ENCODE measurements around the gene MSRB2.
A peak's percentile ranks its signal among the peaks of the same experiment; 100 is the strongest.
"Not testable (repeated sequence)": the region's sequence is repeated elsewhere in the genome, so short reads cannot be mapped to it uniquely, and the experiment has no call there.

MSRB2 gene

GRCh38 chr10:23070092-23070912, 25.1 kb upstream of the MSRB2 start:
- DNase-seq: not testable (repeated sequence)

- no peak for DNase-seq
Observed at GRCh38 chr10:23070913-23071218, 24.5 kb upstream of the MSRB2 start.

GRCh38 chr10:23072593-23072992, 22.8 kb upstream of the MSRB2 start:
- DNase-seq: not testable (repeated sequence)

GRCh38 chr10:23073527-23073926, 21.9 kb upstream of the MSRB2 start:
- DNase-seq: no peak

GRCh38 chr10:23075672-23076071, 19.7 kb upstream of the MSRB2 start:
- no peak for DNase-seq

- no peak for DNase-seq
Observed at GRCh38 chr10:23078114-23078513, 17.3 kb upstream of the MSRB2 start.

GRCh38 chr10:23079700-23080099, 15.7 kb upstream of the MSRB2 start:
- DNase-seq: no peak

GRCh38 chr10:23080262-23080661, 15.1 kb upstream of the MSRB2 start:
- no peak for DNase-seq

GRCh38 chr10:23081221-23081750, 14.1 kb upstream of the MSRB2 start:
- DNase-seq: no peak

GRCh38 chr10:23081891-23082290, 13.5 kb upstream of the MSRB2 start:
- no peak for DNase-seq

GRCh38 chr10:23088609-23089008, 6.8 kb upstream of the MSRB2 start:
- DNase-seq: no peak

- no peak for DNase-seq
Observed at GRCh38 chr10:23094786-23095403, 484 bp upstream of the MSRB2 start.

- peak; percentile 11 to 21 for DNase-seq
Observed at GRCh38 chr10:23095966-23096801, 805 bp downstream of the MSRB2 start.

GRCh38 chr10:23096802-23097549, 1.6 kb downstream of the MSRB2 start:
- no peak for DNase-seq

GRCh38 chr10:23099079-23099478, 3.7 kb downstream of the MSRB2 start:
- no peak for DNase-seq

- DNase-seq: no peak
Observed at GRCh38 chr10:23099816-23100215, 4.4 kb downstream of the MSRB2 start.

- DNase-seq: peak in 1 of 2 experiments; percentile 7
Observed at GRCh38 chr10:23100331-23101030, 5.1 kb downstream of the MSRB2 start.

- no peak for DNase-seq
Observed at GRCh38 chr10:23106331-23107072, 11.1 kb downstream of the MSRB2 start.

GRCh38 chr10:23110722-23111516, 15.5 kb downstream of the MSRB2 start:
- no peak for DNase-seq

- no peak for DNase-seq
Observed at GRCh38 chr10:23111517-23112286, 16.3 kb downstream of the MSRB2 start.

Measured in activated CD4-positive, alpha-beta T cell treated with anti-CD3 and anti-CD28 coated beads, Interleukin-2, amount 50 U/mL, for 4 hours (primary cell).